Uterine smooth muscle cell (primary cell): ENCODE measurements around the gene ATG7. TPM values are rescaled to one million over a fixed set of nuclear protein-coding genes. Genes with fewer than 3 reads are reported as not detected.

Experiments used
- total RNA-seq: library from RNA; depleted of rRNA; stranded (reverse); fragments of >200 nt; gene quantifications from 2 replicates; pipeline ENCODE4 v1.2.3, GENCODE V29; 2014

ATG7 gene, protein sequence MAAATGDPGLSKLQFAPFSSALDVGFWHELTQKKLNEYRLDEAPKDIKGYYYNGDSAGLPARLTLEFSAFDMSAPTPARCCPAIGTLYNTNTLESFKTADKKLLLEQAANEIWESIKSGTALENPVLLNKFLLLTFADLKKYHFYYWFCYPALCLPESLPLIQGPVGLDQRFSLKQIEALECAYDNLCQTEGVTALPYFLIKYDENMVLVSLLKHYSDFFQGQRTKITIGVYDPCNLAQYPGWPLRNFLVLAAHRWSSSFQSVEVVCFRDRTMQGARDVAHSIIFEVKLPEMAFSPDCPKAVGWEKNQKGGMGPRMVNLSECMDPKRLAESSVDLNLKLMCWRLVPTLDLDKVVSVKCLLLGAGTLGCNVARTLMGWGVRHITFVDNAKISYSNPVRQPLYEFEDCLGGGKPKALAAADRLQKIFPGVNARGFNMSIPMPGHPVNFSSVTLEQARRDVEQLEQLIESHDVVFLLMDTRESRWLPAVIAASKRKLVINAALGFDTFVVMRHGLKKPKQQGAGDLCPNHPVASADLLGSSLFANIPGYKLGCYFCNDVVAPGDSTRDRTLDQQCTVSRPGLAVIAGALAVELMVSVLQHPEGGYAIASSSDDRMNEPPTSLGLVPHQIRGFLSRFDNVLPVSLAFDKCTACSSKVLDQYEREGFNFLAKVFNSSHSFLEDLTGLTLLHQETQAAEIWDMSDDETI
- 96.1 and 188 TPM in 2 replicates for total RNA-seq

DNA sequence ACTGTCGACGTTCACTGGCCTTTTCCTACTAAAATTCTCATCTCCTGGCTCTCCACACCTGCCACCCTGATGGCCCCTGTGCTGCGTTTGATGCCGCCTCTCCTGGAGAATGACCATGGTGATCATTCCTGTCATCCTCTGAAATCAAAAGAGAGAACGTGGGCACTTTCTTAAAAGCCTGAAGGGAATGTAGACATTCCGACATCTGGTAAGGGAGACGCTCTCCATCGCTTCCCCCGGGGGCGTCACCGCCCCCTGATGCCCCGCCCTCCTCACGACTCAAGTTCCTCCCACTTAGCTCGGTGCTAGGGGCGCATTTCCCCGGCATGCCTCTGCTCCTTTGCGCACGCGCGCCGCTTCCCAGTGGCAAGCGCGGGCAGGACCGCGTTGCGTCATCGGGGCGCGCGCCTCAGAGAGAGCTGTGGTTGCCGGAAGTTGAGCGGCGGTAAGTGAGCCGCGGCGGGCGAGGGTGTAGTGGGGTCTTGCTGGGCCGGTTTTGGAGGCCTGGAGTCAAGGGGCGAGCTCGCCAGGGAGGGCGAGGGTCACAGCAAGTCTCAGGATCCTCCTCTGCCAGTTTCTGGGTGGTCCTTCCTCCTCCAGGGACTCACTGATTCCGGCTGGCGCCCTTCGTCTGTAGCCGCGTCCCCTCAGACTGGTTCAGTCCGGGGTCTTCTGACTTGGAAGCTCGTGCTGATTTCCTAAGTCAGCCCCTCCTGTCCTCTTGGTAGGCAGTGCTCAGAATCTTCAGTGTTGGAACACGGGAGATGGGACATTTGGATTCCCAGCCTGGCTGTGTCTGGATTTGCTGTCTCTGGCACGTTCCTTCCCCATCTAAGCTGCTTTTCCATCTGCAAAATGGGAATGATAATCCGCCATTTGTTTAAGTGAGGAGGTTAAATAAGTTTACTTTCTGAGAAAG, at the start of gene ATG7:
Gene ATG7 (plus strand): TSS at position 412 of the 919 bp plus-strand sequence. CDS start 26,299 bp downstream, outside the sequence.

Other genes with a start within 250 kb of the ATG7 start
- gene HRH1, start 117.9 kb upstream of the ATG7 start, total RNA-seq: 6.6 and 11.4 TPM in 2 replicates